GM19397 (cell line): ENCODE data around the gene STK40.

Experiments
- ATAC-seq: cut with Tn5 transposase; IDR thresholded peaks from one replicate; pipeline ENCODE4 v1.9.1; 2021; ENCODE audit warnings: mild to moderate bottlenecking, moderate library complexity; ENCODE audit not compliant: unreplicated experiment

Gene STK40

DNA sequence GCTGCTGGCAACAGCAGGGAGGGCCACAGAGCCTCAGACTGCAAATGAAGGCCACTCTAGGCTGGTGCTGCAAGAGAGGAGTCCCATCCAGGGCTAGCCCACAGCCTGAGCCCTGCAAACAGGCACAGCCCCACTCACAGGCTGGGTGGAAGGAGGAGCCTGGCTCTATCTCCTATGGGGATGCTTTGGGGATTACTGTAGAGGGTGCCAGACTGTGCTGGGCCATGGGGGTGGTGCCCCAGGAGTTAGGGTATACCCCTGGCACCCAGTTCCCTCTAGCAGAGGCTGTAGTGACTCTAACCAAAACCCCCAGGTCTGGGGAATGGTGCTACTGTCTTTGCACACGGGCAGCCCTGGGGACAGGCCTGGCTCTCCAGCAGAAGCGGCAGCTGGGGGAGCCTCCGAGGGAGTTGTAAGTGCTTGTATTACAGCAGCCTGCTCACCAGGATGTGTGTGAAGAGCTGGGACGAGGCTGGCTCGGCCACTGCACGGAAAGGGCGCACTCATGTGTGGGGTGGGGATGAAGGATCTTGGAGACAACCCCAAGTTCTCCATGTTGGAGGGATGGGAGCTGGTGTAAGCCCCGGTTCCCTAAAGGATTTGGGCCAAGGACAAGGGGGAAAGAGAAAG lies 38.9 kb downstream of the STK40 start:
- no peak for ATAC-seq

GRCh38 chr1:36345353-36345752 lies 40.4 kb downstream of the STK40 start:
- no peak for ATAC-seq

DNA sequence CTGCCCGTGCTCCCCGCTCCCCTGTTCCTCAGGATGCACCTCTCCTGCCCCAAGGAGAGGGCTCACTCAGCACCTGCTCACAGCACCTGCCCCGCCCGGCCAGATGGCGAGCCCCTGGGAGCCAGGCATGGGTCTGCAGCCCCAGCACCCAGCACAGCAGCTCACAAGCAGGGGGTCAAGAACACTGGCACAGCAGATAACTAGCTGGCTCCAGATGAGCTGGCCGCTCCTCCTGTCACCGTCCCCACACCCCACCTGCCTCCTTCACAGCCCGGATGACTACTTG lies 41.4 kb downstream of the STK40 start:
- no peak for ATAC-seq

DNA sequence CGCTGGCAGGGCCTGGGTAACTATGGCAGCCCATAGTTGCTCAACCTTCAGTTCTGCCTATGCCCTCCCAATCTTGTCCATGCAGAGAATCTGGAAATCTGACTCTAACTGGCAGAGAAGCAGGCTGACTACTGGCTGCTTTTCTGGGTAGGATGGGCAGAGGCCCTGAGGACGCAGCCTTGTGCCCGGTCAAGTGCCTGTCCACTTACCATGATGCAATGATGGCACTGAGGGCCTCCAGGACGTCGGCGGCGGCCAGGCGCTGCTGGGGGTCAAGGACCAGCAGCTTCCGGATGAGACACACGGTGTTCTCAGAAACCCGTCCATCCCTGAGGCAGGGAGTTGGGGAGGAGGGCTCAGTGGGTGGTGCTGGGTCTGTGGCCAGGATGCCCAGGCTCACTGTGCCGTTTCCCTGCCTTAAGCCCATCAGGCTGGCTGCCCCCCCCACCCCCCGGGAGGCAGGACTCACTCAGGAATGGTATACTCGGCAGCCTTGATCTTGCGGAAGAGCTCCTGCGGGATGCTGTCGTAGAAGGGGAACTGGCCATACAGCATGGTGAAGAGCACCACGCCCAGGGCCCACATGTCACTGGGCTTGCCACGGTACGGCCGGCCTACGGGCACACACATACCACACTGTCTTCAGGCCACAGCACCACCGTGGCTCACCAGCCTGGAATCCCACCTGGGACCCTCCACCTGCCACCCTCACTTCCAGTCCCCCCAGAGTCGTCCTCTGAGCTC lies 41.9 kb downstream of the STK40 start:
- ATAC-seq: no peak

DNA sequence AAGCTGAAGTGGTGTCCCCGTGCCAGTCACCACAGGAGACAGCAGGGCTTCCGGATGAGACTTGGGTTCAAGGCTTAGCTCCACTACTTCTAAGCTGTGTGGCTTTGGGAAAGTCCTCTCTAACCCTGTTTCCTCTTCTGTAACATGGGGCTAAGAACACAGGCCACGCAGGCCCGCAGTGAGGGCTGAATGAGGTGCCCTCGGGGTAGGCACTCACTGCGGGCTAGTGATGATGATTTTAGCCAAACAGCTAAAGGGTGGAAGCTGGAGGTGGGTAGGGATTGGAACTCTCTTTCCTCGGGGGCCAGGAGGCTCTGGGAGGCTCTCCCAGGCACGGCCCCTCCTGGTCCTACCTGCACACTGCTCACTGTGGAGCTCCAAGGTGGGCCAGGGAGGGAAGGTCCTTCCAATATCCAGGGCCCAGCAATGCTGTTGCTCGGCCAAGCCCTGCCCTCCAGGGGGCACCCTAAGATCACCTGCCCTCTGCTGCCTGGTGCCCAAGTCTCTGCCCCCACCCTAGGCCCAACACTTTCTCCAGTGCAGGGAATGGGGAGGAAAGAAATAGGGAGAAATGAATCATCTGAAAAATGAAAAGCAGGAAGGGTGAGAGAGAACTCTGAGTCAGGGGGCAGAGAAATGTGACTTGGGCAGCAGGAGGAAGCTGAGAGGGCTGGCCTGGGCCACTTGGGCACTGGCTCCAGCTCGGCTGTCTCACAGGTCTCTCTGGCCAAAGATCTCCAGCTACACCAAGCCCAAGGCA lies 43.1 kb downstream of the STK40 start:
- no peak for ATAC-seq

DNA sequence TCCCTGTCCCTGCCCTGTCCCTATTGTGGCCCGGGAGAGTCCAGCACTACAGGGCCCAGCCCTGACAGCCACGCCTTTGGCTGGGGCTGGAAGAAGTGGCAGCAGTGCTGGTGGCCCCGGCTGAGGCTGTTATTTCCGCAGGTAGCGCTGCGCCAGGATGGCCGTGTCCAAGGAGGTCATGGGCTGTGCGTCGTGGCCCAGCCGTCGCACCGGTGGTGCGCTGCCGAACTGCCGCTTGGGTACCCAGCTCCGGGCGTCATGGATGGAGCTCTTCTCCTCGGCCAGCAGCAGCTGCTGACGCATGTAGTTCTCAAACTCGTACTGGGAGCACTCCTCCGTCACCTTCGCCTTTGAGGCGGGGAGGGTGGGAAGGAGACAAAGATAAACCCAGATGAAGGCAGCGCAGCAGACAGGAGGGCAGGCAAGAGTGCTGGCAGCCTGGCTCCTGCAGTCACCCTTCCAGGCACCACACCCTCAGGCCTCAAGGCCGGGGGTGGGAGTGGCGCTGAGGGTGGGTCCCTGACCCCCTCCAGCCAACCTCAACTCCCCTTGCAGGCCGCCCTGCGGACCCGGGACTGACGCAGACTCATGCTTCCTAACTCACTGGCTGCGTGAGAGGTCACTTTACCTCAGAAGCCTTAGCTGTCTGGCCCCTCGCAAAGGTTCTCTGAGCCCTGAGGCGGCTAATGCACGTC lies 44.0 kb downstream of the STK40 start:
- no peak for ATAC-seq

DNA sequence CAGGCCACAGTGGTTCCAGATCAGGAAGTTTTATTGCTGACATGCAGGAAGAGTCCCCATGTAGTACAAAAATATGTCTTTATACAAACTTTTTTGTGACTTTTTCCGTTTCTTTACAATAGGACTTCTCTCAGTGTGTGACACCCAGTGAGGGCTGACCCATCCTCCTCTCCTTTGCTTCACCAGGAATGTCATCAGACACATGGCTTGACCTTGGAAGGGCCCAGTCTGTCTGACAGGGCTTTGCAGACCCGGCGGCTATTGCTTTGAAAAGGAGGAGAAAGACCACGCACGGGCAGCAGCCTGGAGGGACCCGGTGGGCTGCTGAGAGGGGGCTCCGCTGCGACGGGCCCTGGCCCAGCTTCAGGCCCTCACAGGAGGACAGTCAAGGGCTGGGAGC lies 46.1 kb downstream of the STK40 start:
- no peak for ATAC-seq

- no peak for ATAC-seq
Measured at GRCh38 chr1:36339215-36339614, 46.5 kb downstream of the STK40 start.

DNA sequence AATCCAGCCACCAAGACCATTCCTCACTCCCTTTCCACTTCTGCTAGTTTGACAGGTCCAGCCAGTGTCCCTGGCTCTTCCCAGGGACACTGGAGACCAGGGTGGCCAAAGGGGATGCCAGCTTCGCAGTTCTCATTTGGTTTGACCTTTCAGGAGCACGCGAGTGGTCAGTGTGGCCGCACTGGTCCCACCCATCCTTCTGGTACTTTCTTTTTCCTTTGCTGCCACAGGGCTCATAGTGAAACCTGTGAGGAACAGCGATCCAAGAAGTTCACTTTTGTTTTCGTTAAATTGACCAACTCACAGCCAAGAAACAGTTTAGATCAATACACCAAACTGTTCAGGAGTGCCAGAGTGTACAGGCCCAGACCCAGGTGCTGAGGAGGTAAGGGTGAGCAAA lies 47.9 kb downstream of the STK40 start:
- ATAC-seq: no peak

- ATAC-seq: no peak
Measured at GRCh38 chr1:36330940-36331339, 54.8 kb downstream of the STK40 start.

DNA sequence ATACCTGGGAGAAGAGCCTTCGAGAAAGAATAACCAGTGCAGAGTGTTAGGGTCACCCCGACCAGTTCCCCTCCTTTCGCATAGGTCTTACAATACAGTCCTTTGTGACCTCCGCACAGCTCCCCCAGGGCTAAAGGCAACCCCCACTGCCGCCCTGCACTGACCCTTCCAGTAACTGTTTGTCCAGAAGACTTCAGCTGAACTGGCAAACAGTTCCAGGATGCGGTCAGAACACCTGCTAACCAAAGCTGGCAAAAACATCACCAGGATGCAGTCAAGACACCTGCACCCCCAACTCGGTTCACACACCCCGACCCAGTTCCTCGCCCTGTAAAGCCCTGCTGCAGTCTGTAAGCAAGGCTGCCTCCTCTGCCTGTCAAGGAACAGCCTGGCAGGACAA lies 55.9 kb downstream of the STK40 start:
- ATAC-seq: no peak

GRCh38 chr1:36328713-36329112 lies 57.0 kb downstream of the STK40 start:
- ATAC-seq: no peak

DNA sequence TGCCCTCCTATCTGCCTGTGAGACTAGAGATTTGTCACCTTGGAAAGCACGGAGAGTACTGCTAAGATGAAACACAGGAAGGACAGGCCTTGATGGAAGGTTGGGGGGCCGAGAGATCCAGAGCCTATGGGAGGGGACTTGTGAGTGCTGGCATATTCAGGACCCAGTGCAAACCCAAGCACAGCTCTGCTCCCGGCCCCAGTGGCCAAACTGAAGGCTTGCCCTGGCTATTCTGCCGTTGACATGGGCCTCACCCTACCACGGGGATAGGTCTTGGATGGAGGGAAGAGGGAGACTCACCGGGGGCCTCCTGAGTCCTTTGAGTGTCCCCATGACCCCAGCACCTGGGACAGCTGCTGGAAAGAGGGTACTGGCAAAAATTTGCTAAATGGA lies 57.6 kb downstream of the STK40 start:
- ATAC-seq: no peak

GRCh38 chr1:36327421-36328087 lies 58.2 kb downstream of the STK40 start:
- no peak for ATAC-seq

GRCh38 chr1:36326499-36326898 lies 59.2 kb downstream of the STK40 start:
- ATAC-seq: no peak

DNA sequence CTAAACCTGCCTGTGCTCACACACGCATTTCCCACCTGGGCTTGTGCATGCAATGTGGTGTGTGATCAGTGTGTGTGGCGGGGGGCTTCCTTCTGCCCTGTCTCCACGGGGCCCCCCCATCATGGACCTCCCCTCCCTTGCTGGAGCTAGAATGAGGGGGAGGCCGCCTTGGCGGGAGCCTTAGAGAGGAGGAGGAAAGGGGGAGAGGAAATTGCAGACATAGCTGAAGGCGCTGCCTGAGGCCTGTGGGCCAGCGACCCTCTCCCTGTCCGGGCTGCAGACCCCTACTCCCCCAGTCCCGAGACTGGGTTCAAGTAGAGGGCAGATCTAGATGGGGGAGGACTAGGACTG lies 61.4 kb downstream of the STK40 start:
- no peak for ATAC-seq

DNA sequence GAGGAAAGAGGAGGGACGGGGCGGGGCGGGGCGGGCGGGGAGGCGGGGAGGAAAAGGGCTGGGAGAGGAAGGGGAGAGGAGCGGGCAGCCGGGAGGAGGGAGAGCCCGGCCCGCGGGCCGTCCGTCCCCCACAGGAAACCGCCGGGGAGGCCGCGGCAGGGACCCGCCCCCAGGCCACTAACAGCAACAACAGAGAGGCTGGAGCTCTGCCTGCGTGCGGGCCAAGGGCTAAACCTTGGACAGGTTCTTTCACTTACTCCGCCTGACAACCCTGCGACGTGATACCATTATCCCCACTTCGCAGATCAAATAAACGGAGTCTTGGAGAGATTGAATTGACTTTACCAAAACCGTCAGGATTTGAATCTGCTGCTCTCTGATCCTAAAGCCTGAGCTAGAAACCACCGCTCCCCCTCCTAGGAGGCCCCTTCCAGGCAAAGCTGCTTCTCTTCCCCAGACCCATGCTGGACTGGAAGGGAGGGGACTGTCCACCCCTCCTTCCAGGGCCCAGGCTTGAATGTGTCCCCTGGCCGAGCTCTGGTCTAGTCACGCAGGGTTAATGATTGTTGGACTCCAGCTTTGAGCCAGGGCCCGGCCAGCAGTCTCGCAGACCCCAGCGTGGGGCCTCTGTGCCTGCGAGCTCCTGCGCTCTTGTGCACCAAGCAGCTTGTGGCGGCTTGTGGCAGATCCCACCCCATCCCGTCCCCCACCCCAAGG lies 61.9 kb downstream of the STK40 start, which contains the start of gene EVA1B:
TSS of gene EVA1B (minus strand) at position 10 of the 717 bp plus-strand sequence. CDS start 608 bp downstream, outside the sequence.
- ATAC-seq: no peak

DNA sequence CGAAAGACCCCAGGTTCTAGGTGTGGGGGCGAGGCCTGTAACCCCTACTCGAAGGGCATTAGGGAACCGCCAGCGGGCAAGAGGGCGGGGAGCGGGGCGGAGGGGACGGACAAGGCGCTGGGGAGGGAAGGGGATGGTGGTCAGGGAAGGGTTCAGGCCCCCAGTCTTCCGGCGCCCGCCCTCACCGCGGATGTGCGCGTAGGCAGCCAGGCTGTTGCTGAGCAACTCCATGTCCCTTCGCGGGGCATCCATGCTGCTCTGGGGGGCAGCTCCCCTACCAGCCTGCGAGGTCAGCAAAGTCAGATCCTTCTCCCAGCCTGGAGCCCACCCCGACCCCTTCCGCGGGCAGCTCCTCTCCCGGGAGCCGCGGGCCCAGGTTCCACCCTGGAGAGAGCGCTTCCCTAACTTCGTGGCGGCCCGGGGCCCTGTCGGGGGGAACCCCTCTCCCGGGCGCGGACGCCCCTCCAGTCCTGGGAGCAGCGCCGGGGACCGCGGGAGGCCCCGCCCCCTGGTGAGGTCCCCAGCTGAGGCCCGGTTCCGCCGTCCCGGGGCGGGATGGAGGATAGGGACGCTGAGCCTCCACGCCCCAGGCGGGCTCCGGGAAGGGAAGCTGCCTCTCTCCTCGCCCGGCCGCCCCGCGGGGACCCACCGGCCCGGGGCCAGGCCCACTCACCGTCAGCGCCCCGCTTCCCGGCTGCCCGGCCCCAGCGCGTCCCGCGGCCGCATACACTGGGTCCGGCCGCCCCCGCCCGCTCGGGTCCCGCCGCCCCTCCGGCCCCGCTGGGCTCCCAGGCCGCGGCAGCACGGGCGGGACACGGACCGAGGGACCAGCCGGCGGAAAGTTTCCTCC lies 62.7 kb downstream of the STK40 start:
- no peak for ATAC-seq

DNA sequence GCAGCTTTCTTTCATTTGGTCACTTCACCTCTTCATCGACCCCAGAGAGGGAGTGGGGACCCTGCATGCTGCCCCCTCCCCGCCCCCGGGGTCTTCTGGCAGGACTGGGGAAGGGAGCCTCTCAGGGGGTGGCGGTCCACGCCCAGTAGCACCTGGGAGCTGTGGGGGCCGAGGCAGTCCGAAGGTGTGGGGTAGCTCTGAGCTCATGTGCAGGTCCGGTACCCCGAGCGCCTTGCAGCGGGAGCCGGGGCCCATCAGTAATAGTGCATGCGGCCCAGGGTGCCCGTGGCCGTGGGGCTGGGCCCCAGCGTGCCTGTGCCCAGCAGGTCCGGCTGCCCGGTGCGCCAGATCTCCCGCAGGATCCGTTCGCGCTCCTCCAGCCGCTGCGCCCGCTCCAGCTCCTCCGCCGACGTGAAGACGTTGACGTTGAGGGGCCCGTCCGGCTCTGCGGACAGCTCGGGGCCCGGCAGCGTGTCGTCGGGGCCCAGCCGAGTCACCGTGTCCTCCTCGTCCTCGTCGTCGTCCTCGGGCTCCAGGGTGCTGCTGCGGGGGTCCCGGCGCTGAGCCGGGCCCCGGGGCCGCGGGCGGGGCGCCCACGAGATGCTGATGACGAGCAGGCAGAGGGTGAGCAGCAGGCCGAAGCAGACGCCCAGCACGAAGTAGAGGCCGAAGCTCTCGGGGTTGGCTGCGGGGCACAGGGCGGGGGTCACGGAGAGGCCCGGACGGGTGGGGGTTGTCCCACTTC lies 63.5 kb downstream of the STK40 start:
- ATAC-seq: no peak
